GM21447 (cell line): ENCODE results near the gene C1orf87.
"Not testable (repeated sequence)": the region's sequence is repeated elsewhere in the genome, so short reads cannot be mapped to it uniquely, and the experiment has no call there.

Experiments used
- ATAC-seq: cut with Tn5 transposase; IDR thresholded peaks from one replicate; pipeline ENCODE4 v1.9.1; 2021; ENCODE audit not compliant: unreplicated experiment

The C1orf87 gene

GRCh38 chr1:59997479-59998115 is 76.0 kb downstream of the C1orf87 start:
- no peak for ATAC-seq

DNA sequence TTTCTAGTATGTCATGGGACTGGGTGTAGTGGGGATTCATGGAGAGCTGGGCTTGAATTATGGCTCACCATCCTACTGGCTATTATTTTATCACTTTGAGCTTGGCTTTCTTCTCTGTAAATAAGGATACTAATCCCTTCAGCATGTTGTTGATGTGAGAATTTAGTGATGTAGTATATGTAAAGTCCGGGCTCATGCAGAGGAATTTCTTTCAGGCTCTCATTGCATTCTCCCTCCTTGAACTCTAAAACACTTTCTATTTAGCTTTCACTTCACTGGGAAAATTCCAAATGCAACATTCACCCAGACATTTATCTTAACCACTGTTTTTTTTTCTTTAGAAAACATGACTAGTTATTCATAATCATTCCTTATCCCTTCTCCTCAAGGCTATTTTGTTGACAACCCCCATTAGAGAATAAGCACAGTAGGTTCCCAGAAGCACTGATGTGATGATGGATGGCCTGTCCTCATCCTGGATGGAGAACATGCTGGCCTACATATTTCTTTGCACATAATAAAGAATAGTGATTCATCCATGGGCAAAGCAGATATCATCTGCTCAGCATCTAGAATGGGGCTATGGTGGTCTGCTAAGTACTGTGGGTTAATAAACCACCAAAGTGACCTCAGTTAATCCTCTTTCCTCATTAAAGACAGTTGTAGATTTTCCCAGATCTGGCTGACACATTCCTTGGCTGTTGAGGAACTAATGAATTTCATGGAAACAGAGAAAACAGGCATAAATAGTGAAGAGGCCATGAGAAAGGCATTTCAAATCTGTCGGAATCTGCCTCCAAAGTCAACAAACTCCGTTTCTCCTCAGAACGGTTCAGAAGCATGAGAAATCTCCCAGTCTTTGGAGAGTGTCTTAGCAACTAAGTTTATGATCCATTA is 79.0 kb downstream of the C1orf87 start:
- no peak for ATAC-seq

GRCh38 chr1:59992040-59992820 is 81.3 kb downstream of the C1orf87 start:
- no peak for ATAC-seq

DNA sequence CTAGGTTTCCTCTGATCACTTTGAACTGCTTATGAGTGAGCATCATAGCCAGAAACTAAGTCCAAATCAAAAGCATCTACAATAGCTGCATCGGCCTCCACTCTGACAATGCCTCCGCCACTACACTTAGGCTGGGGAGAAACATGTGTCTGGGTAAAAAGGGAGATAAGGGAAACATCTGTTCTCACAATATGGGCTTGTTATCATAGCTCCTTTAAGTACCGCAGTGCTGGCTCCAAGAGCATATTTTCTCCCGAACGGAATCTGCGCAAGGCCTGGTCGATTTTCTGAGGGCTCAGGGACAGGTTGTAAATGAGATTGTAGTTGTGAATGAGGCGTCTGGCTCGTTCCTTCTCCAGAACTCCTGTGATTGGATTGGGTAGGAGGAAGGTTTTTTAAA is 83.1 kb downstream of the C1orf87 start:
- no peak for ATAC-seq

DNA sequence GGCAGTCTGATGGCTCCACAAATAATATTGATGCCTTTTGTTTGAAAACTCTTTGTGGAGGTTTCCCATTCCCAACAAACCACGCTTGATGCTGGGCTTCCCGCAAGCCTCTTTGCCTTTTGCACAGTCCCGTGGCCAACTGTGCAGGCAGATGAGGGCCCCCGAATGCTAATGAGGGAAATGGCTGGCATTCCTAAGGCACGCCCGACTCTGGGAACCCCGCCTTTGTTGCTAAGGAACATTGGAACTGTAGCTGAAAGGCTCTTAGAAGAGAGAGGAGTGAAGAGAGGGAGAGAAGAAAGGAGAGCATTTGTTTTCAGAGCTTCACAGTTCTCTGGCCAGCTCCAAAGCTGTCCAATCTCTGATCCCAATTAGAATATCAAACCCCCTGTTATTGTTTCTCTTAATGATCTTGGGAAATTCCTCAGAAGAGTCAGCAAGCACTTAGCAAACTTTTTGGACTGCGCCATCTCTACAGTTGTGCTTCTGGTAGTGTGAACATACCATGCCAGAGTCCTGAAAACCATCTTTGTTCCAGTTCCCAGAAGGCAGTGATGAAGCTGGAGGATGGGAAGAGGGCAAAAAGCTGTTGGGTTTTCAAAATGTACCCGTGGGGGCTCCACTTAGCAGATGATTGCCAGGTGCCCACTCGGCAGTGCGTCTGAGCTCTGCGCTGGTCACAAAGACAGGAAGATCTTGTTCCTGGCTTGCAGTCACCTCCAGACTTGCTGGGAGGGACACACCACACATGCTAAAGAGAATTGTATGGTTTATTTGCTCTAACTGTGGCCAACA is 86.9 kb downstream of the C1orf87 start:
- ATAC-seq = no peak

DNA sequence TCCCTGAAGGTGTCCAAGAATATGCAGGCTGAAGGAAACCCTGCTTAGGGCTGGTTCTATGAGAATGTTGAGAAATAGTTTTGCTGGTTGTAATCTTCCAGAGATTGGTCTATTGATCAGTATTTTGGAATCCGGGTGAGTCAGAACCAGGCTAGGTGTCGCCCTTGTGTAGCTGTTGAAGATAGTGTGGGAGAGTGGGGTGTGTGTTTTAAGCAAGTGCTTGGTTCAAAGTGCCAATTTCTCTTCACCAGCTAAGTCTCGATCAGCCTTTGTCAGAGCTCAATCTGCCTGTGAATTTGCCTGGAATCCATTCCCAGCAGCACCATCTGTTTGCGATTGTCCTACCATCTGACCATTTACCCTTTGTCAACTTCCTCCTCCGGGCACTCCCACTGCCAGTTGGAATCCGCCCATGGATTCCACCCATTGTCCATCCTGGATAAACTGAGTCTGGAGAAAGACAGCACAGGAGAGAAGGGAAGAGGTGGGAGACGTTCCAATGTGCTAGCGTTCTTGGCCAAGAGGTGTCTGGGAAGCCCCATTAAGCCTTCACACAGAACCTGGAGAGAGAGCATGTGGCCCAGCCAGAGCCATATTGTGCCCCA is 87.6 kb downstream of the C1orf87 start:
- no peak for ATAC-seq

DNA sequence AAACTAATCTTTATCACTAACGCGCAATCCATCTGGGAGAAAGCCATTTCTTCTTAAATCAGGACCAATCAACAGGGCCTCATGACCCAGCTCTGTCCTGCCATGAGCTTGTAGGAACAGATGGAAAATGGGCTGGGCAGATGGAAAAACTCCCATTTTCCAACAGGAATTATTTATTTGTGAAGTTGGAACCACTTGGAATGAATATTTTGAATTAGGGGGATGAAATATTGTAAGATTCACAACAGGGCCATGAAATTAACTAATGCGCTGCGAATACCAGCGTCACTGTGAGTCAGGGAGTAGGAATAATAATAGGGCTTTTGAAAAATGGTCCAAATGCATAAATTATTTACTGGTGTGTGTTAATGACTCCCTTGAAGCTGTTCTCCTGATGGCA is 93.9 kb downstream of the C1orf87 start:
- no peak for ATAC-seq

- no peak for ATAC-seq
These were observed 95.1 kb downstream of the C1orf87 start for GRCh38 chr1:59978511-59978910.

DNA sequence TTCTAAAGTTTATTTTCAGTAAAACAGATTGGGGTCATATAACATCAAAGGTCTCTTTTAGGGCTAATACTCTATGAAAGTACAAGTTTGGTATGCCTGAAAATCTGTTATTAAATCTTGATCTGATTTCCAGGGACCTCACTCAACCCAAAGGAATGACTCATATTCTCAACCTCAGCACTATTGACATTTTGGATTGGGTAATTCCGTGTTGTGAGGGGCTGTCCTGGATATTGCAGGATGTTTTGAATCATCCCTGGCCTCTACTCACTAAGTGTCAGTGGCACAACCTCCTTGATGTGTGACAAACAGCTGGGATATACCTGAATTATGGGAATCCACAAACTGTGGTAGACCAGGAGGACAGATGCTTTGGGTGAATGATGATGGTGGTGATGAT is 95.5 kb downstream of the C1orf87 start:
- no peak for ATAC-seq

DNA sequence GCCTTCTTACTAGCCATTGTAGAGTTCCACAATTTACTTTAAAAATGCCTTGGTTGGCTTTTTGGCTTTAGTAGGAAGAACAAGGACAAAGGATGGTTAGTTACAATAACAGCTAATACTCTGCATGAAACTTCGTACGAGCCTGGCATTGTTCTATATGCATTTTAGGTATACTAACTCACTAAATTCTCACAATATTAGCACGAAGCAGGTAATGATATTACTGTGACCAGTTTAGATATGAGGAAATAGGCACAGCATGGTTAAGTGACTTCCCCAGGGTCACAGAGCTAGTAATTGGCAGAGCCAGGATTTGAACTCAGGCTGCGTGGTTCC is 96.5 kb downstream of the C1orf87 start:
- no peak for ATAC-seq

GRCh38 chr1:59976194-59977074 is 97.1 kb downstream of the C1orf87 start:
- peak; percentile 67 for ATAC-seq

DNA sequence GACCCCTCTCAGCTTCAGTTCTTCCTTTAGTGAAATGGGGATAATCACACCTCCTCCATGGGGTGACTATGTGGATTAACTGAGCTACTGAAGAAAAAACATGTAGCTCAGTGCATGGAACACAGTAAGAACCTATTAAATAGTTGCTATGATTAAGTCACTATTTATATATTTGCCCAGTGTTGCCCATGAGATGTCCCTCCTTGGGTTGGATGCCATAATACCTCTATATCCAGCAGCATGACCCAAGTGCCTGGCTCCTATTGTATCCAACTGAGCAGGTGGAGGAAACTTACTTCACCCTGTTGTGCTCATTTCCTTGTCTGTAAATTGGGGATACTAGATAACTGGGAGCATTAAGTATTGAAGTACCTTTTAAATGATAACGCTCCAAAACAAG is 99.9 kb downstream of the C1orf87 start:
- ATAC-seq = no peak

- ATAC-seq = no peak
These were observed 101.2 kb downstream of the C1orf87 start for GRCh38 chr1:59972216-59972927.

- ATAC-seq = peak; percentile 72
These were observed 102.1 kb downstream of the C1orf87 start for GRCh38 chr1:59971464-59971911.

- not testable (repeated sequence) for ATAC-seq
These were observed 103.9 kb downstream of the C1orf87 start for GRCh38 chr1:59969542-59970175.

DNA sequence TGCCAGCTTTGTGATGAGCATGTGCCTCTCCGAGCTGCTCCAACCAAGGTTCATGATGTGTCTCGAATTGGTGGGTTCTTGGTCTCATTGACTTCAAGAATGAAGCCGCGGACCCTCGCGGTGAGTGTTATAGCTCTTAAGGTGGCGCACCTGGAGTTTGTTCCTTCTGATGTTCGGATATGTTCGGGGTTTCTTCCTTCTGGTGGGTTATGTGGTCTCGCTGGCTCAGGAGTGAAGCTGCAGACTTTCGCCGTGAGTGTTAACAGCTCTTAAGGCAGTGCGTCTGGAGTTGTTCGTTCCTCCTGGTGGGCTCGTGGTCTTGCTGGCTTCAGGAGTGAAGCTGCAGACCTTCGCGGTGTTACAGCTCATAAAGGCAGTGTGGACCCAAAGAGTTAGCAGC is 104.8 kb downstream of the C1orf87 start:
- not testable (repeated sequence) for ATAC-seq

DNA sequence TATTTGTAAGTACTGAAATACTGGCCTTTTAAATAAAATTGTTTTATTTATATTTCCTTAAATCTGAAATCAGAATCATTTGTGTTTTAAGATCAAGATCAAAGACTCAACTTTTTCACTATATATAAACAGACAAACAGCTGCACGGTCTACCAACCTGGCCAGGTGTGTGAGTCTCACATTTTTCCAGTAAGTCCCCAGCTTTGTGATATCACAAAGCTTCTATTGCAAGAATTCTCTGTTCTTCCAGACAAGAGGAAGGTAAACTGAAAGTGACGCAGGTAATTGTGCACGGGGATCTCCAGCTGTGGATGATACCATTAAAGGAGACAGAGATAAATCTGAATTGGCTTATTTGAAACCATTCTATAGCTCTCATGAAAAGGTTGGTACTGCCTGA is 105.8 kb downstream of the C1orf87 start:
- no peak for ATAC-seq

DNA sequence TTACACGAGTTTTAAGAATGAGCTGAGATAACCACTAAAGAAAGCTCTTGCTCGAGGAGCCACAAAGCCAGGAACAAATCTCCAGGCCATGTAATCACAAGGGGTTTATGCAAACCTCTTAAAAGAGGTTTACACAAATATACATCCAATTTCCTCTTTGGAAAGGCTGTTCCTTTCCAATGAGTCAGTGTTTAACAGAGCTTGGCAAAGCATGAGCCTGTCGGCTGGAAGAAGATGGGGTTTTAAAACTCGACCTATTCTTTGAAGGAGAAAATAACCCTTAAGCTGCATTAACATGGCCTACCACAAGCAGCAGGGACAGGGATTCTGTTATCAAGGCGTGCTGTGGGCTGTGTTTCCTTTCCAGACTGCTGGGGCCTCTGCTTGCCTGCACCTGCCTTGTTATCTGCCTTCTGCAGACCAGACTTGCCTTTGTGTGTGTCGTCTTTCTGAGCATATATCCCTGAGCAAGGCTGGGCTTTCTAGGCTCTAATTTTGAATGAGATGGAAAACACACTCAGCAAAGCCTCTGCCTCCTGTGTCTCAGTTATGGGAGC is 106.4 kb downstream of the C1orf87 start:
- ATAC-seq = no peak
